GM18873 (cell line): ENCODE measurements around the gene DND1.
"Not testable (repeated sequence)": the region's sequence is repeated elsewhere in the genome, so short reads cannot be mapped to it uniquely, and the experiment has no call there.

Experiments used
- ATAC-seq: cut with Tn5 transposase; IDR thresholded peaks from one replicate; pipeline ENCODE4 v1.9.1; 2021; ENCODE audit warnings: mild to moderate bottlenecking, moderate library complexity, moderate number of reproducible peaks; ENCODE audit not compliant: unreplicated experiment, low FRiP score

DND1 gene

DNA sequence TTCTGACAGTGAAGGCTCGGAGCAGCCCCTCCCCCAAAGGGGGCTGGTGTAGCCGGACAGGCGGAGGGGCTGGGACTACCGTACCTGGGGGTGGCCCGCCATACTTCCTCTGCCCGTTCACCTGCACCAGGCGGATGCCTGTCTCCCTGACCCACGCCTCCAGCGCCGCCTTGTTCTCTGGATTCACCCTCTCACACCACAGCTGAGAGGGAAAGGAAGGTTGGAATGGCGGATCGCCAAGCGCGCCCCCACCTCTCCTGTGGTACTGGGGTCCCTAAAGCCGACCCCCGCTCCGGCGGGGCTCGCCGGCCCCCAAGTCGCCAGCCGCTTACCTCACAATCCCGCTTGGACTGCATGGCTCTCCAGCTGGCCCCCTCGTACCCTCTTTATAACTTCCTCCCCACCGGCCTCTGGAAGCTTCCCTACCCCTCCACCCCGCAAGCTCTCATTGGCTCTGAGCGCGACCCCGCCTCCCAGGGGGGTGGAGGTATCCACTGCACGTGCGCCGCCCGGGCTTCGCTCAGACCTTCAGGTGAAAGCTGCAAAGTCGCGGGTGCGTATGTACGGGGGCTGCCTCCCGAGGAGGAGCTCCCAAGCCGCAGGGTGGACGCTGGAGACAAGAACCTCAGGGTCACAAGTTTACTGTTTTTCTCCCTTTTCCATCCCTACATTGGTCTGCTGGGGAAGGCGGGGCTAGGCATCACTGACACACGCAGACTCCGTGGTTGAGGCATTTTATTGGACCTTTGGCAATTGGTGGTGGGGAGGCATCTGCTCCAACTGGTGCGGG, at the start of gene DND1:
DND1 (minus strand) TSS at position 390 of the 790 bp plus-strand sequence; CDS start at position 356, 34 bp downstream.
- no peak for ATAC-seq

DNA sequence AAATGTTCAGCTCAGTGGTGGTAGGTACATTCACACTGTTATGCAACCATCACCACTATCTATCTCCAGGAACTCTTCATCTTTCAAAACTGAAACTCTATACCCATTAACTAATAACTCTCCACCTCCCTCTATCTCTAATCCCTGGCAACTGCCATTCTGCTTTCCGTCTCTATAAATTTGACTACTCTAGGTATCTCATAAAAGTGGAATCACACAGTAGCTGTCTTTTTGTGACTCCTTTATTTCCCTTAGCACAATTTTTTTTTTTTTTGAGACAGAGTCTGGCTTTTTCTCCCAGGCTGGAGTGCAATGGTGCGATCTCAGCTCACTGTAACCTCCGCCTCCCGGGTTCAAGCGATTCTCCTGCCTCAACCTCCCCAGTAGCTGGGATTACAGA, 48.0 kb upstream of the DND1 start:
- ATAC-seq, result not testable (repeated sequence)

DNA sequence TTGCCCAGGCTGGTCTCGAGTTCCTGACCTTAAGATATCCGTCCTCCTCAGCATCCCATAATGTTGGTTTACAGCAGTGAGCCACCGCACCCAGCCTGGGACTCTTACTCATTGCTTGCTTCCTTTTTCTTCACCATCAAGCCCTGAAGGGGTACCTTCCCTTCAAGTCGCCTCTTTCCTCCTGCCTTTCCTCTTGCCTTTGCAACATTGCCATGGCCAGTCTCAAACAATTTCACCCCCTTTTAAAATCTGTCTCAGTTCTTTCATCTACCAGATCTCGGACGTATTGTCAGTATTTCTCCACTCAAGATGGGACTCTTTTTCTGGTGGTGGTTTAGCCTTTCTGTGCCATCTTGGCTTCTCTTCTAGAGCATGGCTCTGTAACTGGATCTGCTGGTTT, 47.4 kb upstream of the DND1 start:
- not testable (repeated sequence) for ATAC-seq

DNA sequence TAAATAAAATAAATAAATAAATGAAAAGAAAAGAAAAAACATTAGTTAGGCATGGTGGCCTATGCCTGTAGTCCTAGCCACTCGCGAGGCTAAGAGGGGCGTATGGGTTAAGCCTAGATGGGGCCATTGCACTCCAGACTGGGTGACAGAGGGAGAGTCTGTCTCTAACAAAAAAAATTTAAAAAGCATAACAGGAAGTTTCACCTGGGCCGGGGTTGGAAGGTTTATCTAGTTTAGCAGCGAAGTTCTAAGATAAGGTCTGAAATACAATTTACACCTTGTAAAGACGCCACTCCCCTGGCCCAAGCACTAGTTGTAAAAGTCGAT, 44.9 kb upstream of the DND1 start:
- ATAC-seq, result no peak

DNA sequence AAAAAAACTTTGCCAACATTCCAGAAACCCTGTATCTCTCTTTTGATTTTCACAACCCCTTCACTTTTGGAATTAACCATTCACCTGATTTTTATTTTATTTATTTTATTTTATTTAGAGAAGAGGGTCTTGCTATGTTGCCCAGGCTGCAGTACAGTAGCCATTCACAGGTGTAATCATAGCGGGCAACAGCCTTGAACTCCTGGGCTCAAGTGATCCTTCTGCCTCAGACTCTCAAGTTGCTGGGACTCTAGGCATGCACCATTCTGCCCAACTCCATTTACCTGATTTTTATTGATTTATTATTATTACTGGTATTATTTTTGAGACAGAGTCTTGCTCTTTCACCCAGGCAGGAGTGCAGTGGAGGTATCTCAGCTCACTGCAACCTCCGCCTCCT, 42.9 kb upstream of the DND1 start:
- ATAC-seq, result not testable (repeated sequence)

DNA sequence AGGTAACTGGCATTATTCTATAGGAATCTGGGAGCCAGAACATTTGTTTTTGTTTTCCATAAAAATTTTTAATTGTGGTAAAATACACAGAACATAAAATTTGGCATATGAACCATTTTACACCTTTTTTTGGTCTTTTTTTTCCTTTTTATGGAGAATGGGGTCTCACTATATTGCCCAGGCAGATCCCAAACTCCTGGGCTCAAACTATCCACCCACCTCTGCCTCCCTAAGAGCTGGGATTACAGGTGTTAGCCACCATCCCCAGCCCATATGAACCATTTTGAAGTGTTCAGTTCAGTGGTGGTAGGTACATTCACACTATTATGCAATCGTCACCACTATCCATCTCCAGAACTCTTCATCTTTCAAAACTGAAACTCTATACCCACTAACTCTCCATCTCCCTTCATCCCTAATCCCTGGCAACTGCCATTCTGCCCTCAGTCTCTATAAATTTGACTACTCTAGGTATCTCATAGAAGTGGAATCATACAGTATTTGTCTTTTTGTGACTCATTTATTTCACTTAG, 40.3 kb upstream of the DND1 start:
- ATAC-seq, result no peak

DNA sequence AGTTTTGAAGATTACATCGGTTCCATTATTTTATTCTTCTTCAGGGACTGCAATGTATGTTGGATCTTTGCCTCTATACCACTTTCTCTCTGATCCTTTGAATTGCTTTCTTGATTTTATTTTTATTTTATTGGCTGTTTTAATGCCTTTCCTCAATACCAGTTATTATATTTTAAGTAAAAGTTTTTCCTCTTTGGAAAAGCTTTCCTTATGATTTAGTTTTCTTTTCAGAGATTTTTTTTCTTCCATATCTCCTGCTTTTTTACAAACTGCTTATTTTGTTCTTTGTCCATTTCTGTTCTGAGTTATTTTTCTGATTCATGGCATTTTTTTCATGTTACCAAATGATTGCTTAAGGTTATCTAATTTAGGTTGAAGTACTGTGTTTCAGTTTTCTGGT, 38.4 kb upstream of the DND1 start:
- ATAC-seq, result no peak

DNA sequence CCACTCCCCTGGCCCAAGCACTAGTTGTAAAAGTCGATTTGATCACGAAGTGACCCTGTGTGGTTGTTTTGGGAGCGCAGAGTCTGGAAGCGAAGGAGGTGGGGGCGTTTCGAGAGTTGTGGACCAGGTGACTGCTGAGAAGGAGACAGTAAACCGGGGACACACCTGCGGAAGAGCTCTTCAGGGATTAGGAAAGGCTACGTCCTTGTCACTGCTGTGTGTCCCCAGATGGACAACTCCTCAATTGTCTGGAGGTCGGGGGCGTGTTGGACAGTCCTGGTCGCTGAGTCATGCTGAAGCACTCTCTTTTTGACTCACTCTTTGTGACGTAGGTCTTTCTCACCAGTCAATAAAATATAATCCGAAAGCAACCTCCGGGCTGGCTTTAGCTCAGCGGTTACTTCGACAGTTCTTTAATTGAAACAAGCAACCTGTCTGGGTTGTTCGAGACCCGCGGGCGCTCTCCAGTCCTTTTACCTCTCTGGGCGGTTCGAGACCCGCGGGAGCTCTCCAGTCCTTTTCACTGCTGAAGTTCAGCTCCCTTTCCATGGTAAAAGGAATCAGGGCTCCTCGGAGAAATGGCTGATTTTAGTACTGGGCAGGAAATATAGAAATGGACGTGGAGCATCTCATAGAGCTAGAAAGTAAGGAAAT, 37.6 kb upstream of the DND1 start:
- ATAC-seq, result peak; percentile 90

DNA sequence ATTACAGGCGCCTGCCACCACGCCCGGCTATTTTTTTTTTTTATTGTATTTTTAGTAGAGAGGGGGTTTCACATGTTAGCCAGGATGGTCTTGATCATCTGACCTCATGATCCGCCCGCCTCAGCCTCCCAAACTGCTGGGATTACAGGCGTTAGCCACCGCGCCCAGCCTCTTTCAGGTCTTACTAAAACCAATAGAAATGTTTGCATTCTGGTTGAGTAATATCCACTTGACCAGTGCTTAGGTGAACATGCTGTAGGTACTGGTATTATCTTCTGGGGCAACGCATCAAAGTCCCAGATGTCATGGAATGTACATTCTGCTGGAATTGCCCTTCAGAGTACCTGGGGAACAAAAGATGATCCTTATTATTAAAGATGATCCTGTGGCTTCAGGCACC, 35.4 kb upstream of the DND1 start:
- not testable (repeated sequence) for ATAC-seq

DNA sequence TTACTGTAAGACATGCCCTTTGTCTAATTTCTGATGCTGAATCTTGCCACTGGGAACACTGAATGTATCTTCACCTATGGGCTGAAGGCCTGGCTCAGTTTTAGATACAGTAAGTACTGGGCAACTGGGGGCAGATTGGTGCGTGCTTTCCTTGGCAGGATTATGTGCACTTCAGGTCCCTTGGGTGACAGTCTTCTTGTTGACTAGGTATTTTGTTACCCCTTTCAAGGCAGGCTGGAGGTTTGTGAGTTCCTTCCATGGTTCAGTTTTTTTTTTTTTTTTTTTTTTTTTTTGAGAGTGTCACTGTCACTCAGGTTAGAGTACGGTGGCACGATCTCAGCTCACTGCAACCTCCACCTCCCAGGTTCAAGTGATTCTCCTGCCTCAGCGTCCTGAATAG, 34.4 kb upstream of the DND1 start:
- ATAC-seq, result no peak

DNA sequence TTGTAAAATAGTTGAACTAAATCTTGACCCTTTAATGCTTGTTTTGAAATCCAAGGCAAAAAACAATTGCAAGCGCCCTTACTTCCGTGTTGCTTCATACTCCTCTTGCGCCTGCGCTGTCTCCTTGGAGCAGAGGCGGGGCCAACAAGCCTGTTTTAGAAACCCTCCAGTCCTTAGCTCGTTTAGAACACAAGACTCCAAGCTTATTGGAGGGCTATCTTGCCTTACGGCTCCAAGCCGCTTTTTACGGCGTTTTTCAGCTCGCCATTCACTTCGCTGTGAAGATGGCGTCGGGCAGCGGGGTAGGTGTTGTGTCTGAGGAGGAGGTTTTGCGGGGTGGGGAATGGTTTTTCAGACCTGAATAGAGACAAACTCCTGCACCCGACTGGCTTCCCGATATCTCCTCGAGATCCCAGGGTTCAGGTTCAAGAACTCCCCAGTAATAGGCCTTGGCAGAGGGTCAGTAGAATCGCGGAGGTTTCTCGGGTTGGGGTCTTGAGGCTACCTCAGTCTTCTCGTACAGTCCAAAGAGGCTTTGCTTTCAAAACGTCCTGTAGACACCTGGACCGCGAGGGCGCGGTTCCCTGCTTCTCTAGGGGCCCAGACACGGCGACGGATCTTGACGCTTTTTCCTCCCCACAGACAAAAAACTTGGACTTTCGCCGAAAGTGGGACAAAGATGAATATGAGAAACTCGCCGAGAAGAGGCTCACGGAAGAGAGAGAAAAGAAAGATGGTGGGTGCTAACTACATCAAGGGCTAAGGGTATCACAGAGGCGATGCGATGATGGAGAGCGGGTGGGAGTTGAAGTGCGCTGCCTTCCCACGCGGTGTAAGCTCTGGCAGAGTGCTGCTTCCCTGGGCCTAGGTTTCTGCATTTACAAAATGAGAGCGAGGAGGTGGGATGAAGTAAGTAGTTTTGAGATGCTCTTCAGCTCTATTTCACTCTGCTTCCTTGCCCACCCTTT, 27.1 kb upstream of the DND1 start, which contains the start of gene ZMAT2:
ZMAT2 (plus strand) TSS at position 271 of the 968 bp plus-strand sequence; CDS start at position 285, 14 bp downstream.
- ATAC-seq, result peak; percentile 92

DNA sequence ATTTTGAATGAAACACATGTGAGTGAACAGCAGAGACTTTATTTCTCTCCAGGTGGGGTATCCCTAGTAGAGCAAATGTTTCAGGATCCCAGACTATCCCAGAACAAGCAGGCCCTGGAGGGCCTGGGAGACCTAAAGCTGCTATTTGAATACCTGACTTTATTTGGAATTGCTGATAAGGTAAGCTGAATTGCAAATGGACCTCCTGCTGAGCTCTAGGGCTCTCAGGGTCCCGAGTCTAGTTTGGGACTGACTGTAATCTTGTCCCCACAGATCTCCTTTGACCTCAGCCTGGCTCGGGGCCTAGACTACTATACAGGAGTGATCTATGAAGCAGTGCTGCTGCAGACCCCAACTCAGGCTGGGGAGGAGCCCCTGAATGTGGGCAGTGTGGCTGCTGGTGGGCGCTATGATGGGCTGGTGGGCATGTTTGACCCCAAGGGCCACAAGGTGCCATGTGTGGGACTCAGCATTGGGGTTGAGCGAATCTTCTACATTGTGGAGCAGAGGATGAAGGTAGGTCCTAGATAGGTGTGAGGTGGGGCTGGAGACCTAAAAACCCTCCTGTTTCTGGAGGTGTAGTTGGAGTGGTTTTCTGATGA, 23.6 kb upstream of the DND1 start:
- ATAC-seq, result no peak

DNA sequence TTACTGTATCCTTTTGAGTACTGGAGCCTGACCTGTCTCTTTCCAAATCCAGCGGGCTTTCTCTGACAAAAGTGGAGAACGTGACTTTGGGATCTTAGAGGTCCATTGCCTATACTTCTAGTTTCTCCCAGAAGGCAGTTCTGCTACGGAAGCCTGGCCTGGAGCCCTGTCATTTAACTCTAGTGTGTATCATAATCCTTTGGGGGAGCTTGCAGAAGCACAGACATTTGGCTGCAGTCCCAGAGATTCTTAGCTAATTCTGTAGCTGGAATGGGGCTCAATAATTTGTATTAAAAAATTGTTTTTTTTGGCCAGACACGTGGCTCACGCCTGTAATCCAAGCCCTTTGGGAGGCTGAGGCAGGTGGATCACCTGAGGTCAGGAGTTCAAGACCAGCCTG, 20.9 kb upstream of the DND1 start:
- no peak for ATAC-seq

DNA sequence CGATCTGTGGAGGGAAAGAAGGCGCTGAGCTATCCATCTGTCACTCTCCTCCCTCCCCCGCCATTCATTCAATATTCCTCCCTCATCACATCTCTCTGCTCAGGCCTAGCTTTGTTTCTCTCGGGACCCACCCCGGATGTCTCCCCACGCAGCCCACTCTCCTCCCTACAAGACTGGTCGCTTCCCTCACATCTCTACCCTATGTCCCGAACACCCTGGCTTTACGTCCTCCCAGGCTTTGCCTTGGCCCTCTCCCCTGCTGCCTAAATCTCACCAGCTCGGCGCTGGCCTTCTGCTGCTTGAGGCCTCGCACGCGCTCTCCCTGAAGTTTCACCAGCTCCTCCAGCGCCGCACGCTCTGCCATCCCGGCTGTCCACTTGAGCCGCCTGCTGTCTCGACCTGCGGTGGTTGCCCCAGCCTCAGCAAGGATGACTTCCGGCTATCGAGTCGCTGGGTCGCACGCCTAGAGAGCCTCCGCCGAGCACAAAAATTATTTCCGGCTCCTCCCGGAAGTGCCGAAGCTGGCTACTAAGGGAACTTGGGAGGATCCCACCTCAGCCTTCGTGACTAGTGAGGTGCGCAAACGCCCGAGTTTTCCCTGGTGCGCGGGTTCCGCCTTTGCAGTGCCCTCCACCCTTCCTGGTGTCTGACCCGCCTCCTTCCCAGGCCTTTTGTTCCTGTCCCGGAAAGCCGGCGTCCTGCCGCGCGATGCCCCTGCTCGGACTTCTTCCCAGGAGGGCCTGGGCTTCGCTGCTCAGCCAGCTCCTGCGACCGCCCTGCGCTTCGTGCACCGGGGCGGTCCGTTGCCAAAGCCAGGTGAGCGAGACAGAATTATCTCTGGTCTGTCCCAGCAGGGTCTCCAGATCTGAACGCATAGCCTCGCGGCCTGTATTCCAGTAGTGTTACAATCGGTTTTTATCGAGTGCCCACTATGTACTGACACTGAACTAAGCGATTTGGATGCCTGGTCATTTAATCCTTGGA, 17.9 kb upstream of the DND1 start, which contains the start of the genes HARS1 and HARS2:
HARS1 (minus strand) TSS at position 430 of the 984 bp plus-strand sequence; CDS start at position 364, 66 bp downstream.
HARS2 (plus strand) TSS at position 515 of the 984 bp plus-strand sequence; CDS start at position 709, 194 bp downstream.
- ATAC-seq, result peak; percentile 93

DNA sequence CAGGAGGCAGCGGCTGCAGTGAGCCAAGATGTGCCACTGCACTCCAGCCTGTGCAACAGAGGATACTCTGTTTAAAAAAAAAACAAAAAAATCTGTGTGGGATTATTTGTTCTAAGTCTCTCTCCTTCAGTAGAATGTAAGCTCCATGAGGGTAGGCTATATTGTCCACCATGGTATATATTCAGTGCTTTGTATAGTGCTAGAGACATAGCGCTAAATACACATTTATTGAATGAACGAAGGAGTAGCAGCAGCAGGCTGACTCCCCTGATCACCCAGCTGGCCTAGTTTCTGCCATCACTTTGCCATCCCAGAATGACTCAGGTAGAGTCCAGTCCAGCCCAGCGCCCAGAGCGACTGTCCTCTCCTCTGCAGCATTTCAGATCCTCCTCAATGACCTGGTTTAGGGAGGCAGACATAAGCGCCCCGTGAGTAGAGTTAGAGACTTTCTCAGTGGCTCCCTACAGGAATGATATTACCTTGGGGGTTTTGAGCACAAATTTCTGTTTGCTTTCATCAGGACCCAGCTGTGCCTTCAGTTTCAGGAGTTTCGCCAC, 17.1 kb upstream of the DND1 start:
- ATAC-seq, result no peak

DNA sequence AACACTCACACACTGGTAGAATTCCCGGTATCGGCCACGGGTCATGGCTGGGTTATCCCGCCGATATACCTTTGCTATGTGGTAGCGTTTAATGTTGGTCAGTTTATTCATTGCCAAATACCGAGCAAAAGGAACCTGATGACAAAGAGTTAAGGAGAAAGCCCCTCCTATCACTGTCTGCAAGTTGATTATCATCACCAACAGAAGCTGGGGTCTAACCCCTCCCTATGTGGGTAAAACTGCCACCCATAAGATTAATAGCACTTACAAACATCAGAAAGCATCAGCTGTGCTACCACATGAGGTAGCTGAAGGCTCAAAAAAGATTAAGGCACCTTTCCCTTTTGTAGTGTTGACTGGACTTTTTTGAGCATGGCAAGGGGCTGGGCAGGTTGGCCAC, 5.6 kb upstream of the DND1 start:
- ATAC-seq, result no peak

DNA sequence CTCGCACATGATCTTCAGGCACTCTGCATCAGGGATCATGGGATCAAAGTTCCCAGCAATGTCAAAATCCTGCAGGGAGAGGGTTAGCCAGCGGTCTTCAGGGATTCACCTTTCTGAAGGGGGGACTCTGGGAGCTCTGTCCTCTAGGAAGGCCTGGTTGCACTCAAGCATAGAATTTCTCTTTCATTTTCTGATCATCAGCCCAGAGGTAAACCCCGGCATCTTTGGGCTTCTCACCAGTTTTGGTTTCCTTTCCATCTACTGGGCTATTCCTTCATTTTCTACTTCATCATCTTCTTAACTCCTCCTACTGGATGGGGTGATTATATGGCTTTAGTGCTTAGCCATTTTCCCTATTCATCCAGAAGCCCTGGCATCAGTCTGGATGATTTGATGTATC, 4.6 kb upstream of the DND1 start:
- no peak for ATAC-seq

DNA sequence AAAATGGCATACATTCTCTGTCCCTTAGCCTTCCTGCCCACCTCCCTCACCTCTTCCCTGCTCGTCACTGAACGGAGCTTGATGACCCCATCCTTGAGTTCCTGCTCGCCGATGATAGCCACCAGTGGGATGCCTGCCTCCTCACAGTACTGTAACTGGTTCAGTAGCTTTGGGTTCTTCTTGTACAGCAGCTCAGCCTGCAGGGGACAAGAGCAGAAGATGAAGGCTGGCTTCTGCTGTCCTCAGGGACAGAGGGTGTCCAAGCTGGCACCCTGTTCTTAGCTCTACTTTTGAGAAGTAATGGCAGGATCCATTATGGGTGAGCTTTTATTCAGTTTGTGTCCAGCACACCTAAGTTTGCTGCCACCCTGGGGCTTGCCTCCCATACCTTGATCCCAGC, 1.3 kb upstream of the DND1 start:
- no peak for ATAC-seq
